HepG2 (cell line): ENCODE results near the gene MPPE1. TPM values are rescaled to one million over a fixed set of nuclear protein-coding genes. Genes with fewer than 3 reads are reported as not detected.

Source experiments
- ATAC-seq: fragments of 200-7000 bp; cut with Tn5 transposase; 3 replicates; pipeline ENCODE4 v1.9.1; 2020; ENCODE audit warnings: mild to moderate bottlenecking, moderate library complexity
- BruUV-seq: library from RNA; stranded (reverse); fragments of 400-500 nt; replicated peaks from 2 replicates; lab custom pipeline; 2021; lab: Mats Ljungman, UMichigan
- CTCF ChIA-PET: fragments of 300-600 bp; formaldehyde crosslinking; extraction: SDS; loops from one replicate; lab custom pipeline; 2021; ENCODE audit warnings: low total read pairs, inconsistent platforms, low intra/inter-chr PET ratio; lab: Yijun Ruan, JAX
- POLR2A ChIA-PET: fragments of 350-600 bp; sonication (Branson Sonifier 250); formaldehyde crosslinking; loops from one replicate; lab custom pipeline; 2020; ENCODE audit warnings: antibody characterized with exemption, inconsistent platforms; lab: Yijun Ruan, JAX
- DNase-seq: peaks from one replicate; pipeline ENCODE4 v3.0.0-alpha.2; 2015; ENCODE audit warnings: low spot score
- FAIRE-seq: peaks from 3 replicates; lab custom pipeline; 2011; peaks lifted over from hg19 to GRCh38; lab: Jason Lieb, UNC
- H2AFZ ChIP-seq: one replicate; pipeline ENCODE4 v1.6.1; 2011; ENCODE audit warnings: low read length, inconsistent platforms
- H3K27ac ChIP-seq: fragments of 300-600 bp; 3 replicates; pipeline ENCODE4 v1.8.0; 2011; ENCODE audit warnings: mixed run types, mild to moderate bottlenecking, mixed read lengths, low read length, inconsistent platforms; ENCODE audit not compliant: insufficient read depth; ENCODE audit errors: extremely low read length
- H3K27me3 ChIP-seq, 2 experiments: fragments of 200-600 bp in 1 of 2; 2 replicates in 1 of 2; 3 replicates in 1 of 2; pipeline versions ENCODE4 v1.6.0 to v1.8.0; 2011; ENCODE audit warnings: low read length in 2 of 2, mild to moderate bottlenecking in 2 of 2, moderate library complexity in 2 of 2, inconsistent platforms in 1 of 2; ENCODE audit not compliant: insufficient read depth in 2 of 2, control insufficient read depth in 1 of 2
- H3K36me3 ChIP-seq, 2 experiments: fragments of 200-600 bp in 1 of 2; replicated peaks in 1 of 2; 2 replicates in 1 of 2; 3 replicates in 1 of 2; pipeline versions ENCODE4 v1.5.1 to v1.8.0; 2011; ENCODE audit warnings: low read length in 2 of 2, inconsistent platforms in 1 of 2; ENCODE audit not compliant: insufficient read depth in 2 of 2, control insufficient read depth in 1 of 2
- H3K4me1 ChIP-seq: 2 replicates; pipeline ENCODE4 v1.5.1; 2012; ENCODE audit warnings: low read length, inconsistent platforms; ENCODE audit not compliant: insufficient read depth
- H3K4me2 ChIP-seq: 2 replicates; pipeline ENCODE4 v1.6.0; 2011; ENCODE audit warnings: low read depth, low read length, inconsistent platforms
- H3K4me3 ChIP-seq, 3 experiments: fragments of 200-600 bp in 1 of 3; sonication (generic), shearing (Covaris generic) in 1 of 3; replicated peaks in 1 of 3; 2 replicates each; pipeline ENCODE4 v1.5.1; 2011 to 2016; ENCODE audit warnings: low read length in 3 of 3, inconsistent platforms in 2 of 3, low read depth in 2 of 3, mild to moderate bottlenecking in 2 of 3, control low read depth in 1 of 3, mixed read lengths in 1 of 3; ENCODE audit not compliant: insufficient read depth in 1 of 3
- H3K79me2 ChIP-seq: one replicate; pipeline ENCODE4 v1.6.1; 2011; ENCODE audit warnings: low read length, inconsistent platforms; ENCODE audit not compliant: insufficient read depth
- H3K9ac ChIP-seq: 2 replicates; pipeline ENCODE4 v1.6.0; 2011; ENCODE audit warnings: mild to moderate bottlenecking, low read depth, low read length, inconsistent platforms; ENCODE audit not compliant: insufficient read depth
- H3K9me3 ChIP-seq: 2 replicates; pipeline ENCODE4 v1.5.1; 2012; ENCODE audit warnings: mild to moderate bottlenecking, low read length
- H4K20me1 ChIP-seq: 2 replicates; pipeline ENCODE4 v1.6.0; 2011; ENCODE audit warnings: inconsistent platforms, mild to moderate bottlenecking, low read length, moderate library complexity; ENCODE audit not compliant: insufficient read depth
- CCDC6 ChIP-seq: sonication (generic); formaldehyde crosslinking; IDR thresholded peaks from 2 replicates; pipeline ENCODE4 v1.8.1; 2022; ENCODE audit warnings: mild to moderate bottlenecking, missing genetic modification reagents, moderate library complexity
- CEBPG ChIP-seq: IDR thresholded peaks from 2 replicates; pipeline ENCODE4 v1.6.1; 2016
- E2F2 ChIP-seq: sonication (generic); formaldehyde crosslinking; IDR thresholded peaks from 2 replicates; pipeline ENCODE4 v1.4.0; 2020; ENCODE audit warnings: missing genetic modification reagents, borderline replicate concordance
- FOSL2 ChIP-seq: sonication (generic); formaldehyde crosslinking; IDR thresholded peaks from 2 replicates; pipeline ENCODE4 v1.4.0; 2020; ENCODE audit warnings: missing genetic modification reagents
- PLSCR1 ChIP-seq: sonication (generic); formaldehyde crosslinking; IDR thresholded peaks from 2 replicates; pipeline ENCODE4 v1.5.0; 2020; ENCODE audit warnings: missing genetic modification reagents, mild to moderate bottlenecking, borderline replicate concordance
- SKI ChIP-seq: fragments of 450-650 bp; IDR thresholded peaks from one replicate; pipeline ENCODE4 v1.6.1; 2018; ENCODE audit warnings: mild to moderate bottlenecking; ENCODE audit not compliant: partially characterized antibody
- SYNCRIP ChIP-seq: fragments of 200-400 bp; formaldehyde crosslinking; IDR thresholded peaks from 2 replicates; pipeline ENCODE4 v1.6.1; 2018; ENCODE audit warnings: mild to moderate bottlenecking, low read depth, low read length; ENCODE audit not compliant: insufficient read depth
- WIZ ChIP-seq: sonication (generic); formaldehyde crosslinking; IDR thresholded peaks from 2 replicates; pipeline ENCODE4 v1.5.1; 2020; ENCODE audit warnings: mild to moderate bottlenecking, missing genetic modification reagents
- ZBTB21 ChIP-seq: sonication (generic); formaldehyde crosslinking; IDR thresholded peaks from 2 replicates; pipeline ENCODE4 v1.4.0; 2020; ENCODE audit warnings: missing genetic modification reagents
- ZBTB44 ChIP-seq: sonication (generic); formaldehyde crosslinking; IDR thresholded peaks from 2 replicates; pipeline ENCODE4 v1.4.0; 2020; ENCODE audit warnings: missing genetic modification reagents
- ZNF281 ChIP-seq: sonication (generic); formaldehyde crosslinking; IDR thresholded peaks from 2 replicates; pipeline ENCODE4 v1.4.0; 2020; ENCODE audit warnings: missing genetic modification reagents, borderline replicate concordance
- ZNF33B ChIP-seq: sonication (generic); formaldehyde crosslinking; IDR thresholded peaks from 2 replicates; pipeline ENCODE4 v1.5.1; 2020; ENCODE audit warnings: mild to moderate bottlenecking, missing genetic modification reagents
- ZNF577 ChIP-seq: sonication (generic); formaldehyde crosslinking; IDR thresholded peaks from 2 replicates; pipeline ENCODE4 v1.4.0; 2020; ENCODE audit warnings: mild to moderate bottlenecking, low read depth, missing genetic modification reagents, borderline replicate concordance
- ZNF777 ChIP-seq: sonication (generic); formaldehyde crosslinking; IDR thresholded peaks from 2 replicates; pipeline ENCODE4 v1.4.0; 2020; ENCODE audit warnings: missing genetic modification reagents
- WGBS: methylation state at CpG from one replicate; pipeline ENCODE4 v1.1.6; 2017; ENCODE audit warnings: low lambda C conversion rate; 5-methylcytosine and 5-hydroxymethylcytosine counted together
- in situ Hi-C: cut with HindIII; loops from 2 replicates; pipeline ENCODE4 v1.10.0; 2017; ENCODE audit warnings: low pct_unique_long_range_greater_than_20kb; ENCODE audit not compliant: extremely low pct_ligation_motif_present
- intact Hi-C: fragments of 100-400 bp; cut with micrococcal nuclease; formaldehyde crosslinking; loops from one replicate; pipeline ENCODE4 v1.10.0; 2022; ENCODE audit not compliant: unreplicated experiment
- polyA plus RNA-seq, 8 experiments: library from polyadenylated mRNA; depleted of rRNA in 3 of 8; stranded (reverse) in 7 of 8; unstranded in 1 of 8; fragments of >200 nt; fragmentation: Illumina TruSeq in 4 of 8; extraction: Trizol in 4 of 8; gene quantifications; 2 replicates each; pipeline versions ENCODE4 v1.2.1 to v1.2.3, GENCODE V29; 2011 to 2016; ENCODE audit warnings: low read depth in 4 of 8, missing spikeins in 1 of 8, mixed read lengths in 1 of 8; ENCODE audit not compliant: insufficient read depth in 1 of 8
- total RNA-seq, 5 experiments: library from RNA; depleted of rRNA; stranded (reverse); fragments of >200 nt; fragmentation: Illumina TruSeq; extraction: Trizol; gene quantifications; 2 replicates each; pipeline ENCODE4 v1.2.3, GENCODE V29; 2016; ENCODE audit warnings: low read depth in 1 of 5

MPPE1 gene
- total and polyA plus RNA-seq, 2 of the 13 experiments (the other 11 are each of a cell fraction or from before 2014, with no cell fraction given) = 9.6 to 11.9 TPM

GRCh38 chr18:11834772-11835171 is 73.3 kb downstream of the MPPE1 start:
- CTCF ChIA-PET = no interaction called here
- no peak for DNase-seq
- no peak for ATAC-seq
- TF ChIP-seq CCDC6 (CRISPR knock-in tag) (no peak), CEBPG (no peak), SYNCRIP (no peak), ZNF577 (CRISPR knock-in tag) (no peak), PLSCR1 (CRISPR knock-in tag) (no peak), ZBTB44 (no peak), ZNF281 (CRISPR knock-in tag) (no peak), FOSL2 (CRISPR knock-in tag) (no peak), E2F2 (CRISPR knock-in tag) (no peak), ZNF777 (CRISPR knock-in tag) (no peak), ZNF33B (CRISPR knock-in tag) (no peak), SKI (no peak), ZBTB21 (CRISPR knock-in tag) (no peak), WIZ (CRISPR knock-in tag) (no peak)
- H3K79me2 ChIP-seq = no peaks in the 10 kb centered on the region
- H3K4me2 ChIP-seq = no peak overlapping the region
- POLR2A ChIA-PET = no interaction called here
- no peak overlapping the region for H2AFZ ChIP-seq
- BruUV-seq = no TSS peak
- no peaks in the 10 kb centered on the region for H3K27me3 ChIP-seq
- H3K9me3 ChIP-seq = no peaks in the 10 kb centered on the region
- WGBS = 71% methylated on average over 5 of the region's 5 CpGs
- H3K4me1 ChIP-seq = peaks cover 4% of the 10 kb centered on the region
- H3K27ac ChIP-seq = no peak overlapping the region
- no peak overlapping the region for H3K4me3 ChIP-seq
- in situ Hi-C loops (no loop called here), intact Hi-C loops (no loop called here)
- H3K36me3 ChIP-seq = no peaks in the 10 kb centered on the region
- no peak for FAIRE-seq
- H4K20me1 ChIP-seq = no peaks in the 10 kb centered on the region
- no peak overlapping the region for H3K9ac ChIP-seq
